GM19395 (cell line): Measurements from ENCODE around the gene TNIP2.
"Not testable (repeated sequence)": the region's sequence is repeated elsewhere in the genome, so short reads cannot be mapped to it uniquely, and the experiment has no call there.

Experiments used
- ATAC-seq: cut with Tn5 transposase; IDR thresholded peaks from one replicate; pipeline ENCODE4 v1.9.1; 2021; ENCODE audit warnings: mild to moderate bottlenecking, moderate library complexity; ENCODE audit not compliant: unreplicated experiment

Gene TNIP2

DNA sequence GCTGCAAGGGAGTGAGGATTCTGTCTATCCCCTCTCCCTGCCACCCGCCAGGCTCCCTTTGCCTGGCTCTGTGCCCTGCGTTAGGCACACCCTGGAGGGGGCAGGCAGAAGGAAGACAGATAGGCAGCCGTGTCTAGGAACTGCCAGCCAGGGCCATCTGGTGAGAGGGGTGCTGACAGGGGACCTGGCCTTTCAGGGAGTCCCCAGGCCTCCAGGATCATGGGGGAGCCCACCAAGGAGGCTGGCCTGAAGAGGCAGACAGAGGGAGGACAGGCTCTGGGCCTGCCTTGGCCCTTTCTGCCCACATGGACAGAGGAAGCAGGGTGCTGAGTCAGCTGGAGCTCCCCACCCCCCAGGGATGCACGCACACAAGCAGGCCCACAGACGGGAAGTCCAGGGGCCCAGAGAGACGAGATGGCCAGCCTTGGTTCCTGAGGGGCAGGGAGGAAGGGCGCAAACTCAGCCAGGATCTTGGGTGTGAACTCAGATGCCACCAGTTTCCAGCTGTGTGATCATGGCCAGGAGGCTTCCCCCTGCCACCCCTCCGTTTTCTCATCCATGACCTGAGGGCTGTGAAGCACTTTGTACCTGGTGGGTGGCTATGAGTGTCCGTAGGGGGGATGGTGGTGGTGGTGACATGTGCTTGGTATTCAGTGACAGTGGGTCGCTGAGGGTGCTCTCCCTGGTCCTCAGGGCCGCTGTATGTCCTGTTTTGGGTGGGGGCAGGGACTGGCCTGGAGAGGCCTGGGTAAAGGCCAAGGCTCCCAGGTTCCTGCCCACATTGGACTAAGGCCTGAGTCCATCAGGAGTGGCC lies 38.6 kb upstream of the TNIP2 start:
- no peak for ATAC-seq

DNA sequence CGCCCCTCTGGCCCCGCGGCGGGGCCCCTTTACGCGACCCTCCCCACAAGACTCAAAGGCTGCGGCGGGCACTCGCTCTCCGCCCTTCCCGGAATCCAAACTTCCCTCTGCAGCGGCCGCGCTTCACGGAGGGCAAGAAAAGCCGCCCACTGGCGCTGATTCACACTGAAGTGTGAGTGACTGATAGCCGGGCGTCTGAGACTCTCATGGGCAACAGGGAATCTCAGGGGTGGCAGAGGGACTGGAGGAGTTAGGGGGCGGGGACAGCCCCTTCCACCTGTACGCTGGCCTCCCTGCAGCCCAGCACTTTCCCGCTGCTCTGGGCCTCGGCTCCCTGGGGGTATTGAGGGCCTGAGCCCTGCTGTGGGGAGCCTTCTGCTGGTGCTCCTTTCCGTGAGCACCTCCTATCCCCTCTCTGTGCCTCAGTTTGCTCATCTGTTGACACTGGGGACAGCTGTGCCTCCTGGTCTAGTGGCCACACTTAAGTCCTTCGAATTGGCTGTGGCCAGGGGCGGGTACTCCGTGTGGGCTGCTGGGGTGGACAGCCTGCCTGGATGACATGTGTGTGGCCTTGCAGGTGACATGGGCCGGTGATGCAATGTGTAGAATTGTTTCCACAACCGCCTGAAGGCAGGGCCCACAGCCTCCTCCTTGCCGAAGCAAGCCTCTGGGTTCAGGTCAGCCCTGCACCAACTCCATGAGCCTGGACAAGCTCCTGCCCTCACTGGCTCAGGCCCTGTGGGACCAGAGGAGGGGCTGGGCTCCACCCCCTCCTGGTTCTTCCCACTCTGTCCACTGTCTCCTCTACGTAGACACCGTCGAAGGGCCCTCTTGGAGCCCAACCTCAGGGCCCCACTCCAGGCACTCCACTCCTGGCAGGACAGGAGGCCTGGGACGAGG lies 37.7 kb upstream of the TNIP2 start:
- ATAC-seq = no peak

DNA sequence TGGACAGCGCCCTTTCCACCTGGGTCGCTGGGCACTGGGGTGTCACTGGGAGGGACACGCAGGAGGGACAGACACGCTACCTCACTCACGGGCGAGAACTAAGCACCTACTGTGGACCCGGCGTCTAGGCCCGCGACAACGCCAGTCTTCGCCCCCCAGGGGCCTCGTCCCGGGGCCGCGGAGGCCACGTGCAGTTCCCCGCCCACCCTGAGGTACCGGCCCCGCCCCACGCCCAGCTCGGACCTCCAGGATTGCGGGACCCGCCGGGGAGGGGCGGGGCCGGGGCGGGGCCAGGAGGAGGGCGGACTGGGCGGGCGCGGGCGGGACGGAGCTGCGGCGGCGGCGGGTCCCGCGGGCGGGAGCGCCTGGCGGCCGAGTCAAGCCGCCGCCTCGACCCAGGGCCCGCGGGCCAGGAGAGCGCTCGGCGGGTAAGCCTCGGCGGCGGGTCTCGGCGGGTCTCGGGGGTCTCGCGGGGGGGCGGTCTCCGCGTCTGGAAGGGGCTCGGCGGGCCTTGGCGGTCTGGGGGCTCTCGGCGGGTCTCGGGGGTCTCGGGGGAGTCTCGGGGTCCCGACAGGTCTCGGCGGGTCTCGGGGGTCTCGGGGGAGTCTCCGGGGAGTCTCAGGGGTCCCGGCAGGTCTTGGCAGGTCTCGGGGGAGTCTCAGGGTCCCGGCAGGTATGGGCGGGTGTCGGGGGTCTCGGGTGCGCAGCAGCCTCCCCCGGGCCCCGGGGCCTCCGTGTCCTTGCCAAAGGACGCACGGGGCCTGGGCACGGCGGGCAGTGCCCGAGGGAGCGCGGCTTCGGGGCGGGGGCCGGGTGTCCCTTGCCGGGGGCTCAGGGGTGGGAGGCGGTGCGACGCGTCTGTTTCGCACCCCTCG lies 36.8 kb upstream of the TNIP2 start, which contains the start of gene SH3BP2:
SH3BP2 (plus strand) TSS at position 375 of the 875 bp plus-strand sequence. CDS start 27,533 bp downstream, outside the sequence.
- no peak for ATAC-seq

DNA sequence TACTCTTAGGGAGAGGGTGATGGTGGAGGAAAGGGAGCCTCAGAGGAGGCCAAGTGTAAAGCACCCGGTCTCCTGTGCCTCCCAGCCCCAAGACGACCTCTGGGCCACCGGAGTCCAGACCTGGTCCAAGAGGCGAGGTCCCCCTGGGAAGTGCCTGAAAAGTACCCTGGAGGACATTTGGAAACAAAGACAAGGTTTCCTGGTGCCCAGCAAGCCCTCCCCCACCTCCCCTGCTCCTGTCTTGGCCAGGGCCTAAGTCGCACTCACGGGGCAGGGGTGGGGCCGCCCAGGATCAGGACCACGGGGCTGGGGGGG lies 36.2 kb upstream of the TNIP2 start:
- no peak for ATAC-seq

DNA sequence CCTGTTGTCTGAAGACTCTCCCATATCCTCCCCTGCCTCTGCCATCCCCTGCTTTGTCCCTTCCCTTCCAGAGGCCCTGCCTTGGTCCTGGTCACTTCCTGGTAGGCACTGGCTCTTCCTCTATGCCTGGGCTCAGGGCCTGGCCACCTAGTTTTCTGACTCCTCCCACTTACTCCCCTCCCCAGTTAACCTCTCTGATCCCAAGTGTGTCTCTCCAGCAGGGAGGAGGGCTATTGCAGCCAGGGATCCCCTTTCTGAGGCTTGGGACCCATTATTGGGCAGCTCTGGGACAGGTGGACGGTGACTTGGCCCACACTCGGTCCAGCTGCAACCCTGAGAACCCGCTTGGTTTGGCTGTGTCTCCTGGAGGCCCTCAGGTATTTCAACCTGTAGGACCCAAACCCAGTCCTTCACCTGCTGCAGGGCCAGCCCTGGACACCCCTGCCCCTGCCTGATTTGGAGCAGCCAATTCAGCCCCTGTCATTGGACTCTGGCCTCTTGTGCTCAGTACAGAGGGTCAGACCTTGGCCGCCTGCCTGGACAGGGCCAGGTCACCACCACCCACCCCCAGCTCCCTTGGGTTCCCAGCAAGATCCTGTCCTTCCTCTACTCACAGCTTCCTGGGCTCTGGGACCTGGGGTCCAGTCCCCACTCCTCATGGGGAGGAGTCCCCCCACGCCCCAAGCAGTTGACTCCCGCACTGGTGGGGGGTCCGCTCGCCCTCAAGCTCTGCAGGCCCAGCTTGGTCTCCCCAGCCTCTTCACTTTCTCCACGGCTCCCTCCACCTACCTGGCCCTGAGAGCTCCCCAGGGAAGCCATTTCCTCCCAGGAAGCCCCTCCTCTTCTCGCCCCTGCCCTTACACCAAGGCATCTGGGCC lies 35.6 kb upstream of the TNIP2 start:
- ATAC-seq = no peak

DNA sequence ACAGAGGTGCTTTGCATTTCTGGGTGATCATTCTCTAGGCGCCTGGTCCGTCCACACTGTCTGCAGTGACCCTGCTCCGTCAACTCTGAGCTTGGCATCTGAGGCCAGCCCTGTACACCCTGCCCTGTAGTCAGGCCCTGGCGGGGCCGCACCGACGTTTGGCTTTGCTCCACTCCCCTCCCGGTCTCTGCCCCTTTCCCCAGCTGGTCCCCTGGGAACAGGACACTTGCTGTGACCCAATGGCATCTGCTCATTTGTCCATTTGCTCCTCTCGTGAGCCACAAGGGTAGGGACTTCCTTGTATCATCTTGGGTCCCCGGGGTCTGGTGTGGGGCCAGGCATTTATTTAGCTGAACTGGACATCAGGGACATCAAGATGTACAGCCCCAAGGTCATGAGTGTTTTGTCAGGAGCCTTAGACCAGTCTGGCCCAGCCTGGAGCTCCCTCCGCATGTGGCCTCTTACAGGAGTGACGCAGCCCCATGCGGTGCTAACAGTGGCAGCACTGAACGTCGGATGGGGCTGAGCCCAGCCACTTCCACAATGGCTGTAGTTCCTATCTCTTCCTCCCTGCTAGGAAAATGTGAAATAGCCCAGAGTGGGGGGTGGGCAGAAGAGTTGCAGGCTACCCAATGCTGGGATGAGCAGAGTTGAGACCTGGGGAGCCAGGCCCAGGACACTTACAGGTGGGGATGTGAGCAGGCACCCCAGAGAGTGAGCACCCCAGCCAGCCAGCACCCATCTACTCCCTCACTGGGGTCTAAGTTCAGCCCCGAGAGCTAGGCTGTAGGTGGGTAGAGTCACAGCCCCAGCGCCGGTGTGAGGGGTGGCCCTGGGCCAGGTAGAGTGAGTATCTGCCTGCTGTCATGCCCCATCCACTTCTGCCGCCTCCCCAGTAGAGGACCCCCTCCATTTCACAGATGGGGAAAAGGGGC lies 34.7 kb upstream of the TNIP2 start:
- no peak for ATAC-seq

DNA sequence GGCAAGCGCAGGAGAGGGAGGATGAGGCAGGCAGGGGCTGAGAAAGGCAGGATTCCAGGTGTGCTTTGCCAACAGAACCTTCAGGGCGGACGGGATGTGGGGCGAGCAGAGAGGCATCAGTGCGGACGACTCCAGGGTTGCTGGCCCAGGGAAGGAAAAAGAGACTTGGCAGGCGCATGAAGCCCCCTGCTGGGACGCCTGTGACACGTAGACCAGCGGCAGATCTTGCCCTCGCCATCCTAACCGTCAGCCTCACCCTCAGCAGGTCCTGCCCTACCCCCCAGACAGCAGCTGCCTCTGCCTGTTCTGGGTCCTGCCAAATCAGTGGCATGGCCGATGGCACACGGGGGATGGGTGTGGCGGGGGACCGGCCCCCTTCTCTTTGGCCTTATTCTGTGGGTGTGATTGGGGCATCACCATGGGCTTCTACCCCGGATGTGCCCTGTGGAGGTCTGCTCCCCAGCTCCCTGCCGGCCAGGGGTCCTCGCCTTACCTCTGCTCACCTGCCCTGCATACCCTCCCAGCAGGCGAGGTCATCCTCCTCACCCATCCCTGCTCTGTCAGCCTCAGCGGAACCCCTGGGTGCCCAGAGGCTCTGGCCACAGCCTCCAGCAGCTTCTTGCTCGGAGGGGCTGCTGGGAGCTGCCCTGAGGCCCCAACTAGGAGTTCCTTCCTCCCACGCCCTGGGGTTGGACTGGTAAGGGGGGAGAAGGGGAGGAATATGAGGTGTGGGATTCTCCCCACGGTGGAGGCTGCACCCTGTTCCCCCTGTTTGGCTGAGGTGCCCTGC lies 33.9 kb upstream of the TNIP2 start:
- no peak for ATAC-seq

DNA sequence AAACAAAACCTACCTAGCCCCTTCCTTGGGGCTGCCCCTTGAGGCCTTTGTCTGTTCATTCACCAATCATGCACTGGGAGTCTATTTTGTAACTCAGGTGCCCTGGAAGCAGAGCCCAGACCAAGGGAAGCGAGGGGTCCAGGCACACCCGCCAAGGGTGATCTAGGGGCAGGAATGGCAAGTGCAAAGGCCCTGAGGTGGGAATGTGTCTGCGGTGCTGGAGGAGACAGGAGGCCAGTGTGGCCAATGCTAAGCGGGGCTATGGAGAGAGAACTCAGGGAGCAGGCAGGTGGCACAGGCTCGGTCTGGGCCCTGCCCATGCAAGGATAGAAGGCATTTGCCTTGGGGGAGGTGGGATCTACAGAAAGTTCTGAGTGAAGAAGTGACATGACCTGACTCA lies 33.2 kb upstream of the TNIP2 start:
- no peak for ATAC-seq

DNA sequence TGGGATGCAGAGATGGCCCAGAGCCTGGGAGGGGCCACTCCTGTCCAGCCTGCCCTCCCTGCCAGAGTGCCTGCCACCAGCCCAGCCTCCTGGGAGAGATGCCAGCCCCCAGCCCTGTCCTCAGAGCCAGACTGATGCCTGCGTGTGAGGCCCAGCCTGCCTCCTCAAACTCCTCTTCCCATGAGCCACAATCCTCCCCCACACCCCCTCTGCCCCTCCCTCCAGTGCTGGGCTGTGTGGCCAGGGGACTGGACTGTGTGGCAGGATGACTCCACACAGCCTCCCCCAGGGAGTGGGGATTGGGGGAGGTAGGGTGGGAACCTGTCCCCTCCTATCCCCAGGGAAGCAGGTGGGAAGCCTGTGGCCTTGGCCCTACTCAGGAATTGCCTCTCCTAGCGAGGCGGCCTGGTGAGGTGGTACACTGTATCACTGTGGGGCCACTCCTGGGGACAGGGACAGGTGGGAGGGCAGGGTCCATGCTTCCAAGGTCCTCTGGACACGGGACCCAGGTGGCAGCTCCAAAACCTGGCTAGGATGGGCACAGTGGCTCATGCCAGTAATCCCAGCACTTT lies 32.5 kb upstream of the TNIP2 start:
- no peak for ATAC-seq

DNA sequence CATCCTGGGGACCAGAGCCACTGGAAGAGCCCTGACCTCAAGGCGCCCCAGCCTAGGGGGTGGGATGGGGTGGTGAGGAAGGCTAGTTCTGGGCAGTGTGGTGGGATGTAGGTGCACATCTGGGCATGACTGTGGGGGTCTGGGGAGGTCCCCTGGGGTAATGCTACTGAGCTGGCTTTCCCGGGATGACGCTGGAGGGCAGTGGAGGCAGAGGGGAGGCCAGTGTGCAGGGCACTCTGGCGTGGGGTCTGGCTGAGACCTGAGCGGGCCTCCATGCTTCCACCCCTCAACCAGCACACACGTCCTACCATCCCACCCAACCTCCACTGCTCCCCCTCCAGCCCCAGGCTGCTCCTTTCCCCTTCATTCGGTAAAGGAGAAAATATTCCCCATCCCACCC lies 32.0 kb upstream of the TNIP2 start:
- no peak for ATAC-seq

DNA sequence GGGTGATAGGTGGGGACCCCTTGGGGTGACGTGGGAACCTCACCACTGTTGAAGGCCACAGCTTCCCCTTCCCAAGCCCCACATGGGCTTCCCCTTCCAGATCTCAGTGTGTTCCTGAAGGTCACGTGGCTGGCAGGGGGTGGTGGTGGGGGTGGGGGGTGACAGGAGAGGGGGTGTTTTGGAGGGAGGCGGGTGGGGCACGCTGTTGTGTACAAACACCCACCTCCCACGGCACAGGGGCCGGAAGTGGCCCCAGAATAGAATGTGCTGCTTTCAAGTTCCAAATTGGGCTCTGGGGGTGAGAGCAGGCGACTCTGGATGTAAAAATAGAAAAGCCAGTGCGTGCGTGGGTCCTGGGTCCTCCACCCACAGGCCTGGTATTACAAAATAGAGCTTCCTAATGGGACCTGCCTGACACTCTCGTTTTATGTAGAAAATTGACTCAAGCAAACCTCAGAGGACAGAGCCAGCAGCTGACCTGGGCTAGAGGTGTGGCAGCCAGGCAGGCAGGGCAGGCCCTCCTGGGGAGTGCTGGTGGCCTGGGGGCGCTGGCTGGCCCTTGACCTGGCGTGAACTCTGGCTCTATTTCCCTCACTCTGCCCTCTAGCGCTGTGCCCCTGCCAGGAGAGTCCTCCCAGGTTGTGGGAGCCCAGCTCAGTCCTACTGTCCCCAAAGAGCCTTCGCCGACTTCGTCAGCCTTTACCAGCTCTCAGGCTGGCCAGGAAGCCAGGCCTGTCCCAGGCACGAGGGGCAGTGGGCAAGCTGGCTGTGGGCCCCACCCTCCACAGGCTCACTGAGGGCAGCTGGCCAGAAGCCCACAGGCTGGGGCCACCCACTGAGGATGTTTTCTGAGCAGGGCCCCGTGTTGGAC lies 31.3 kb upstream of the TNIP2 start:
- ATAC-seq = peak; percentile 73

DNA sequence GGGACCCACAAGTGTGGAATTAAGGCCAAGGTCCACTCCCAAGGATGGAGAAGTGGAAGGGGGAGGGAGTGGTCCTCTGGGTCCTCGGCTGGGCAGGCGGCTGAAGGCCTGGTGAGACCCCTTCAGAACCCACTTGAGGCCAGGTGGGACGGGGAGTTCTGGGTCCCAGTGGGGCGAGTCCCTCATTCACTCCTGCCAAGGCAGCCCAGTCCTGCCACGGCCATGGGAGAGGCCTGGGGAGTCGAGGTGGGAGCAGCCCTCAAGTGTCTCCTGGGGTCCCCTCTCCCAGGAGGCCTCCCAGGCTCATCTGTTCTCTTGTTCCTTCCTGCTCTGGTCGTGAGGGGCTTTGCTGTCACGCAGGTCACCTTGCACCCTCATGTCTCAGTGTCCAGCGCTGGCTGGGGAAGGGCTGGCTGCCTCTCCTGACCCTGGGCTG lies 30.7 kb upstream of the TNIP2 start:
- ATAC-seq = no peak

DNA sequence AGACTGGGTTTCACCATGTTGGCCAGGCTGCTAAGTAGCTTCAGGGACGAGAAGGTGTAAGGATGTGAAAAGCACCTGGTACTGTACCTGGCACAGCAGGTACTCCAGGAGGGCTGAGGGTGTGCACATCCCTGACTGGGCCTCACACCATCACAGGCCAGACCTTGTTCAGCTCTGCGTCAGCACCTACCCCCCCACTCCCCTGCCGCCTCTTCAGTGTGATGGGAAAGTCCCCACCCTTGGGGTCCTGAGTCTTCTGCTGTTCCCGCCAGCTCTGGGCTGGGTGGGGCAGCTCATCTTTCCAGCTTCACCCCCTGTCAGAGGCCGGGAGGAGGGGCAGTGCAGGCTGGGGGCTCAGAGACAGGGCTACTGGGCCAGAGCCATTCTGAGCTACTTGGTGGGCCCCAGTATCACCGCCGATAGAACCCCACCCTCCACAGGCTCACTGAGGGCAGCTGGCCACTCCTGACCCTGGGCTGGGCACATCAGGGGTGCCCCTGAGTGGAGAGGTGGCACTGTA lies 30.1 kb upstream of the TNIP2 start:
- ATAC-seq = no peak

DNA sequence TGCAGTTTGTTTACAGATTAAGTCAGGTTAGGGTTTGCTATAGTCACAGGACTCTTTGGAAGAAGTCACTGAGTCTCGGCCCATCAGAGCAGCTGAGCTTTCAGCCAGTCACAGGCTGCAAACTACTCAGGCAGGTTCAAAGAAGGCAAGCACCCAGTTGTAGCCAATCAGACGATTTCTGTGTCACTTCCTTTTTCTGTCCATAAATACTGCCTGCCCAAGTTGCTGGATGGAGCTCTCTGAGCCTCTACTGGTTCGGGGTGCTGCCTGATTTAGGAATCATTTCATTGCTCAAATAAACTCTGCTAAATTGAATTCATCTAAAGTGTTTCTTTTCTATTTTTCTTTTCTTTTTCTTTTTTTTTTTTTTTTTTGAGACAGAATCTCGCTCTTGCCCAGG lies 29.5 kb upstream of the TNIP2 start:
- no peak for ATAC-seq

DNA sequence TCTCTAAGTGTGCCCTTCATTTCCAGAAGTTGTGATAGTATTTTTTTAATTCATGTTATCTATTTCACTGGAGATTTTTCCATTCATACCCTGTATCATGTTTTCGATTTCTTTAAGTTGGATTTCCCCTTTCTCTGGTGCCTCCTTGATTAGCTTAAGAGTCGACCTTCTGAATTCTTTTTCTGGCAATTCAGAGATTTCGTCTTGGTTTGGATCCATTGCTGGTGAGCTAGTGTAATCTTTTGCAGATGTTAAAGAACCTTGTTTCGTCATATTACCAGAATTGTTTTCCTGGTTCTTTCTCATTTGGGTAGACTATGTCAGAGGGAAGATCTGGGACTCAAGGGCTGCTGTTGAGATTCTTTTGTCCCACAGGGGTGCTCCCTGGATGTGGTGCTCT lies 27.7 kb upstream of the TNIP2 start:
- ATAC-seq = no peak

DNA sequence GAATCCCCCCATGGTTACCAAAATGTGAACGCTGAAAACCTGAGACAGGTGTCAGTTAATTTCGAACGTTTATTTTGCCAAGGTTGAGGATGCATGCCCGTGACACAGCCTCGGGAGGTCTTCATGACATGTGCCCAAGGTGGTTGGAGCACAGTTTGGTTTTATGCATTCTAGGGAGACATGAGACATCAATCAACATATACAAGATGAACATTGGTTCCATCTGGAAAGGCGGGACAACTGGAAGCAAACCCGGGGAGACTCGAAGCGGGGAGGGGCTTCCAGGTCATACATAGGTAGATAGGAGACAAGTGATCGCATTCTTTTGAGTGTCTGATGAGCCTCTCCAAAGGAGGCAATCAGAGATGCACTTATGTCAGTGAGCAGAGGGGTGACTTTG lies 25.8 kb upstream of the TNIP2 start:
- ATAC-seq = no peak

DNA sequence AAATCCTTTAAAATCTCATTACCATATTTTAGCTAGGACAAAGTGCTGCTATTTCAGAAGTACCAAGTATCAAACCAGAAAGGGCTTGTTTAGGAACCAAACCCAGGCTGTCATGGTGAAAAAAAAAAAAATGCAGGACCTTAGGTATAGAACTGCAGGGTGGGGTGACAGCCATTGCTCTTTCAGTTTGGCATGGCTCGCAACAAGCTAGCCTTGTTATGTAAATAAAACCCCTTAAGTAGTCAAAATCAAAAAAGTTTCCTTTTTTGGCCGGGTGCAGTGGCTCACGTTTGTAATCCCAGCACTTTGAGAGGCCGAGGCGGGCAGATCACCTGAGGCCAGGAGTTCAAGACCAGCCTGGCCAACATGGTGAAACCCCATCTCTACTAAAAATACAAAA lies 24.5 kb upstream of the TNIP2 start:
- ATAC-seq = not testable (repeated sequence)
